Thyroid gland (tissue), 4 donors: ENCODE data around the gene INTS11. TPM values are rescaled to one million over a fixed set of nuclear protein-coding genes. Genes with fewer than 3 reads are reported as not detected.

Experiments used
- DNase-seq, 2 donors: peaks; one replicate each; pipeline ENCODE4 v3.0.0-alpha.2; 2019
- H3K27ac ChIP-seq, 3 donors: fragments of 200-600 bp; sonication (generic); 1 replicate in 2 of 3; 2 replicates in 1 of 3; pipeline ENCODE4 v1.5.1; 2016 to 2019; ENCODE audit warnings: mild to moderate bottlenecking in 1 of 3, moderate library complexity in 1 of 3
- H3K27me3 ChIP-seq: fragments of 200-600 bp; sonication (generic); one replicate; pipeline ENCODE4 v1.5.1; 2019
- H3K36me3 ChIP-seq, 2 donors: fragments of 200-600 bp; sonication (generic); one replicate each; pipeline ENCODE4 v1.5.1; 2016 to 2019
- H3K4me1 ChIP-seq, 2 donors: fragments of 200-600 bp; sonication (generic); one replicate each; pipeline ENCODE4 v1.5.1; 2017 to 2019
- H3K4me3 ChIP-seq, 3 donors: fragments of 200-600 bp; sonication (generic); replicated peaks in 1 of 3; 1 replicate in 2 of 3; 2 replicates in 1 of 3; pipeline ENCODE4 v1.5.1; 2016; ENCODE audit warnings: mild to moderate bottlenecking in 1 of 3
- H3K9me3 ChIP-seq: fragments of 200-600 bp; sonication (generic); one replicate; pipeline ENCODE4 v1.5.1; 2017
- POLR2A ChIP-seq, 2 donors: fragments of 450-650 bp; IDR thresholded peaks; one replicate each; pipeline ENCODE4 v1.6.1; 2017; ENCODE audit warnings: antibody characterized with exemption in 2 of 2, mild to moderate bottlenecking in 2 of 2, moderate library complexity in 1 of 2
- WGBS, 2 donors: methylation state at CpG; one replicate each; pipeline ENCODE4 v1.1.5; 2017; 5-methylcytosine and 5-hydroxymethylcytosine counted together
- intact Hi-C: fragments of 100-400 bp; cut with DNase I; formaldehyde crosslinking; loops from one replicate; pipeline ENCODE4 v1.15.1; 2023
- total RNA-seq, 4 donors: library from RNA; depleted of rRNA; stranded (reverse); fragments of >200 nt; gene quantifications; one replicate each; pipeline ENCODE4 v1.2.3, GENCODE V29; 2016
- TF ChIP-seq, protein P1 (sequence below), 6 experiments: fragments of 200-600 bp in 3 of 6; fragments of 450-650 bp in 3 of 6; sonication (generic) in 3 of 6; IDR thresholded peaks; one replicate each; pipeline ENCODE4 v1.5.1; 2016 to 2019; ENCODE audit warnings: antibody characterized with exemption in 6 of 6, mild to moderate bottlenecking in 2 of 6, inconsistent platforms in 1 of 6, moderate library complexity in 1 of 6

The INTS11 gene
- total RNA-seq, 4 donors from 2014 or later, result 68.9 to 116 (median 94.7) TPM

DNA sequence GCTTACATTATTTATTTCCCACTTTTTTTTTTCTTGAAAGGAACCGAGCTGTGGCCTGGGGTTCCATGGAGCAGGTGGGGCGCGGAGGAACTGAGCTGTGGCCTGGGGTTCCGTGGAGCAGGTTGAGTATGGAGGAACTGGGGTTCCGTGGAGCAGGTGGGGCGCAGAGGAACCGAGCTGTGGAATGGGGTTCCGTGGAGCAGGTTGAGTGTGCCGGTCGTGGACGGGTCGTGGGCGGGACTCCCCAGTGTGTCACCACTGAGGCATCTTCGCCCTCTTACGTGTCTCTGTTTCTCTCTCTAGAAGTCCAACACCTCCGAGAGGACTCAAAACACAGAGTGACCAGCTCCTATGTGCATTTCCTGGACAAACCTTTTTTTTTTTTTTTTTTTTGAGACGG is 45.4 kb downstream of the INTS11 start:
- Histone ChIP-seq H3K4me1 (peaks cover 13 to 16% of the 10 kb centered on the region in 2 donors), H3K27me3 (no peaks in the 10 kb centered on the region), H3K36me3 (no peaks in the 10 kb centered on the region), H3K4me3 (no peak overlapping the region), H3K9me3 (no peaks in the 10 kb centered on the region), H3K27ac (no peak overlapping the region)
- intact Hi-C loops, result loop anchor here (10.0 kb wide), 1 partner anchor 46 kb away; the partner anchor contains the start of genes CPTP and INTS11
- TF ChIP-seq, protein P1, sequence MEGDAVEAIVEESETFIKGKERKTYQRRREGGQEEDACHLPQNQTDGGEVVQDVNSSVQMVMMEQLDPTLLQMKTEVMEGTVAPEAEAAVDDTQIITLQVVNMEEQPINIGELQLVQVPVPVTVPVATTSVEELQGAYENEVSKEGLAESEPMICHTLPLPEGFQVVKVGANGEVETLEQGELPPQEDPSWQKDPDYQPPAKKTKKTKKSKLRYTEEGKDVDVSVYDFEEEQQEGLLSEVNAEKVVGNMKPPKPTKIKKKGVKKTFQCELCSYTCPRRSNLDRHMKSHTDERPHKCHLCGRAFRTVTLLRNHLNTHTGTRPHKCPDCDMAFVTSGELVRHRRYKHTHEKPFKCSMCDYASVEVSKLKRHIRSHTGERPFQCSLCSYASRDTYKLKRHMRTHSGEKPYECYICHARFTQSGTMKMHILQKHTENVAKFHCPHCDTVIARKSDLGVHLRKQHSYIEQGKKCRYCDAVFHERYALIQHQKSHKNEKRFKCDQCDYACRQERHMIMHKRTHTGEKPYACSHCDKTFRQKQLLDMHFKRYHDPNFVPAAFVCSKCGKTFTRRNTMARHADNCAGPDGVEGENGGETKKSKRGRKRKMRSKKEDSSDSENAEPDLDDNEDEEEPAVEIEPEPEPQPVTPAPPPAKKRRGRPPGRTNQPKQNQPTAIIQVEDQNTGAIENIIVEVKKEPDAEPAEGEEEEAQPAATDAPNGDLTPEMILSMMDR (IDR thresholded peaks at IDR 0.05), result no peak
- TF ChIP-seq POLR2A (IDR thresholded peaks at IDR 0.05), result no peak
- DNase-seq, result no peak
- 91 to 93% methylated on average over 17 of the region's 17 CpGs for WGBS, 2 donors

DNA sequence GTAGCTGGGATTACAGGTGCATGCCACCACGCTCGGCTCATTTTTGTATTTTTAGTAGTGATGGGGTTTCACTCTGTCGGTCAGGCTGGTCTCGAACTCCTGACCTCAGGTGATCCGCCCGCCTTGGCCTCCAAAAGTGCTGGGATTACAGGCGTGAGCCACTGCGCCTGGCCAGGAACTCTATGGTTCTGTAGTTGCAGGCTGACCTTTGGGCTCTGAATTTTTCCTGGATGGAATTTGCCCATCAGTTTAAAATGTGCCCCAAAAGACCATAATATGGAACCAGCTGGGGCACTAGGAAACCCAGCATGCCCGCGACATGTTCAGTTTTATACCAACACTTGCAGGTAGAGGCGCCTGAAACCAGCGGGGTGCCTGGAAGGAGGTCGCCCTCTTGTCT is 45.8 kb downstream of the INTS11 start:
- H3K27ac ChIP-seq, result no peak overlapping the region
- H3K27me3 ChIP-seq, result no peaks in the 10 kb centered on the region
- no peak for DNase-seq
- H3K36me3 ChIP-seq, result no peaks in the 10 kb centered on the region
- TF ChIP-seq, protein P1 (IDR thresholded peaks at IDR 0.05), result no peak
- no peak for TF ChIP-seq POLR2A (IDR thresholded peaks at IDR 0.05)
- peaks cover 13 to 16% of the 10 kb centered on the region in 2 donors for H3K4me1 ChIP-seq
- no peaks in the 10 kb centered on the region for H3K9me3 ChIP-seq
- intact Hi-C loops, result loop anchor here (10.0 kb wide), 1 partner anchor 46 kb away; the partner anchor contains the start of genes CPTP and INTS11
- H3K4me3 ChIP-seq, result no peak overlapping the region
- 97% methylated on average over 13 of the region's 13 CpGs for WGBS, 2 donors

DNA sequence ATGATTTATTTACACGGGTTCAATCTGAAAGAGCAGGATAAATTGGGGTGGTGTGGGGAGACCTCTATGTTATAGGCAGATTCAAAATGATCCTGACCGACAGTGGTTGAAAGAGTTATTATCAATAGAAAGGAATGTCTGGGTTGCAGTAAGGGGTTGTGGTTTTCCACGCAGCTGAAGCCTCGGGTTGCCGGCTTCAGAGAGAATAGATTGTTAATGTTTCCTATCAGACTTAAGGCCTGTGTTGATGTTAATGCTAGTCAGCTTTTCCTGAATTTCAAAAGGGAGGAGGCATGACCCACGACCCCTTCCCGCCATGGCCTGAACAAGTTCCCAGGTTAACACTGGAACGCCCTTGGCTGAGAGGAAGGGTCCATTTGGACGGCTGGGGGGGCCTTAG is 48.6 kb downstream of the INTS11 start:
- Histone ChIP-seq H3K4me1 (peaks cover 26 to 27% of the 10 kb centered on the region in 2 donors), H3K27me3 (no peaks in the 10 kb centered on the region), H3K27ac (no peak overlapping the region), H3K4me3 (no peak overlapping the region), H3K9me3 (no peaks in the 10 kb centered on the region), H3K36me3 (no peaks in the 10 kb centered on the region)
- intact Hi-C loops, result loop anchor here (10.0 kb wide), 1 partner anchor 49 kb away; the partner anchor contains the start of genes CPTP and INTS11
- WGBS, 2 donors, result 83 to 92% methylated on average over 9 of the region's 9 CpGs
- TF ChIP-seq POLR2A (IDR thresholded peaks at IDR 0.05), result no peak
- TF ChIP-seq, protein P1 (IDR thresholded peaks at IDR 0.05), result no peak
- DNase-seq, result no peak

DNA sequence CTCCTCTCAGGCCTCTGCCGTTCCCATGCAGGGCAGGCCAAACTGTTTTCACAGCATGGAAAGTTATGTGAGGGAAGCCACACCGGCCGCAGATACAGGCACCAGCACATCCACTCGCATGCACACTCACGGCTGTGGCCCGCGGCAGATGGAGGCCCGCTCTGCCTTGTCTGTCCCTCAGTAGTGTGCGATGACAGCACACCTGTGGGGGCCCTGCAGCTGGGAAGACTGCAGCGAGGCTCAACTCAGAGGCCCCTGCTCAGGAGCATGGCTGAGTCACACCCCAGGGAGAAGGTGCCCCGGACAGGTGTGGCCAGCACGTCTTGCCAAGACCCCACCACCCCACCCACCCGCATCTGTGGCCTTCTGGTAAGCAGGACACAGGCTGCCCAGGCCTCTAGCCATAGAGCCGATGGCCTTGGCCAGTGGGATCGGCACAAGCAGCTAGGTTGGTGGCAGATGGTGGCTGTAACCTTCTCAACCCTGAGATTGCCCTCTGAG is 49.5 kb downstream of the INTS11 start:
- WGBS, 2 donors, result 71 to 88% methylated on average over 3 to 10 of the region's 15 CpGs
- no peak overlapping the region for H3K27ac ChIP-seq

More for the DNA sequence above, 49.5 kb downstream of the INTS11 start:
- Histone ChIP-seq H3K27me3 (no peaks in the 10 kb centered on the region), H3K4me3 (no peak overlapping the region), H3K4me1 (peaks cover 29 to 34% of the 10 kb centered on the region in 2 donors), H3K36me3 (no peaks in the 10 kb centered on the region), H3K9me3 (no peaks in the 10 kb centered on the region)
- TF ChIP-seq, protein P1 (IDR thresholded peaks at IDR 0.05), result no peak
- no peak for TF ChIP-seq POLR2A (IDR thresholded peaks at IDR 0.05)
- no peak for DNase-seq
- intact Hi-C loops, result loop anchor here (10.0 kb wide), 1 partner anchor 50 kb away; the partner anchor contains the start of genes CPTP and INTS11
